ENCODE results near the gene ZYG11B.
"Not testable (repeated sequence)": the region's sequence is repeated elsewhere in the genome, so short reads cannot be mapped to it uniquely, and the experiment has no call there.

Gene ZYG11B

DNA sequence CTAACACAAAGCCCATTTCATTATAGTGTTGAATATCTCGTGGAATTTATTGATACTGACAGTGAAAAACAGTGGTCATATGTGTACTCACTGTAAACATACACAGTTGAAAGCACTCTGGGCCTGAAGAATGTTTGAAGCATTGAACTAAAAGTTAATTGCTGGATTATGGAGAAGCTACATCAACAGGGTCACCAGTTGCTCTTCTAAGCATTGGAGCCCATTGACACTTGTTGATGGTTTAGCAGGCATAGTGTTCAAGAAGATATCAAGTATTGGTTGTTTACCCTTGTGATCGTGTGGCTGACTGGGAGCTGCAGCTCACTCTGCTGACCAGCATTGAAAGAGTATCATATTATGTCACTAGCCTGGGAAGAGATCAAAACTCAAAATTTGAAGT lies 126.6 kb downstream of the ZYG11B start:
- no peak for DNase-seq (ENCODE audit: low read depth in 2 of 2)

DNA sequence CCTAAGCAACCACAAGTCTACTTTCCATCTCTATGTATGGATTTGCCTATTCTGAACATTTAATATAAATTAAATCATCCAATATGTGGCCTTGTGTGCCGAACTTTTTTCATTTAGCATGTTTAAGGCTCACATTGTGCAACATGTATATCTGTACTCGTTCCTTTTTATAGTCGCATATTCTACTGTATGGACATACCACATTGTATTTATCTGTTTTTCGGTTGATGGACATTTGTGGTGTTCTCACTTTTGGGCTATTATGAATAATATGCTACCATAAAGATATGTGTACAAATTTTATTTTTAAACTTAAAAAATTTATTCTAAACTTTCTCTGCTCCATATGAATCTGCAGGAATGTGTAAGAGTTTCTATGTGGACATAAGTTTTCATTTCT lies 129.3 kb downstream of the ZYG11B start:
- no peak for DNase-seq (ENCODE audit: low read depth in 2 of 2)

DNA sequence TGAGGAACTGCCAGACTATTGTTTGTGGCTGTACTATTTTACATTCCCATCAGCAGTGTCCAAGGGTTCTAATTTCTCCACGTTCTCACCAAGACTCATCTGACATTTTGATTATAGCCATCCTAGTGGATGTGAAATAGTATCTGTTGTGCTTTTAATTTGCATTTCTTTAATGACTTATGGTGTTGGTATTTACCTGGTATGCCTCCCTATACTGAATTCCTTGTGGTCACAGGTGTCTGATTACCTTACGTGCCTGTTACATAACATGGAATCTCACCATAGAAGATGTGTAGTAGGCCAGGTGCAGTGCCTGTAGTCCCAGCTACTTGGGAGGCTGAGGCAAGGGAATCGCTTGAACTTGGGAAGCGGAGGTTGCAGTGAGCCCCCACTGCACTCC lies 129.8 kb downstream of the ZYG11B start:
- no peak for DNase-seq (ENCODE audit: low read depth in 2 of 2)

DNA sequence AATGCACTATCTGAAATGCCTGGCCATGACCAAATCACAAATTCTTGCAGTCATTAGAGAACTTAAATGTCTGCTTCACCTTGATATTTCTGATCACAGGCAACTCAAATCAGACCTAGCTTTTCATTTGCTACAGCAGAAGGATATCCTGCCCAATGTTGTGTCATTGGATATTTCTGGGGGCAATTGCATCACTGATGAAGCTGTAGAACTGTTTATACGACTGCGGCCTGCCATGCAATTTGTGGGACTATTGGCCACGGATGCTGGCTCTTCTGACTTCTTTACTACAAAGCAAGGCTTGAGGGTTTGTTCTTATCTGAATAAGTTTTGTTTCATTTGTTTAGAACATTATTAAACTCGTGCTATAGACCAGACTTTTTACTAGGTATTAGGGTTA lies 131.2 kb downstream of the ZYG11B start:
- DNase-seq (ENCODE audit: low read depth in 2 of 2), result no peak

DNA sequence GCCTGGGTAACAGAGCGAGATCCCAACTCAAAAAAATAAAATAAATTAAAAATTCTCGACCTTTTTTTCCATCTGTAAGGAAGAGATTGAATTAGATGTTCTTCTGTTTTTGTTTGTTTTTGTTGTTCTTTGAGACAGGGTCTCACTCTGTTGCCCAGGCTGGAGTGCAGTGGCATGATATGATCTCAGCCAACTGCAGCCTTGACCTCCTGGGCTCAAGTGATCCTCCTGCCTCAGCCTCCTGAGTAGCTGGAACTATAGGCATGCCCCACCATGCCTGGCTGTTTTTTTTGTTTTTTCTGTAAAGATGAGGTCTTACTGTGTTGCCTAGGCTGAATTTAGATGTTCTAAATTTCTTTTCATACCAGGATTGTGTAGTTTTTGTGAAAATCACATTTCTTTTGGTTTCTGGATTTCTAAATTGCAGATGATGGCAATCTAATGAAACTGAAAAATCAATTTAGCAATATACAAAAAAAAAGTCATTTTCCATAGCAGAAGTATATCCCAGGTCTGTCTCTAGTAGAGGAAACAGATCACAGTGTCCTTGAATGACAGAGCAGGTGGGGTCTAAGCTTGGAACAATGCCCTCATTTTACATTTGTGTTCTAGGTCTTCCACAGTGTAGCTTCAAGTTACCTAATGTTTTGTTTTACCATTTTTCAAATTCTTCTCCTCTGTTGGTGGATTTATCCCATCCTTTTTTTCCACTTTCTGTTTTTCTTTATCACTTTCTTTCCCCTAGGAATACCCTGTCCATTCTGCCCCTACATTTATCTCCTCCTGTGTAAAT lies 136.6 kb downstream of the ZYG11B start:
- no peak for DNase-seq (ENCODE audit: low read depth in 2 of 2)

DNA sequence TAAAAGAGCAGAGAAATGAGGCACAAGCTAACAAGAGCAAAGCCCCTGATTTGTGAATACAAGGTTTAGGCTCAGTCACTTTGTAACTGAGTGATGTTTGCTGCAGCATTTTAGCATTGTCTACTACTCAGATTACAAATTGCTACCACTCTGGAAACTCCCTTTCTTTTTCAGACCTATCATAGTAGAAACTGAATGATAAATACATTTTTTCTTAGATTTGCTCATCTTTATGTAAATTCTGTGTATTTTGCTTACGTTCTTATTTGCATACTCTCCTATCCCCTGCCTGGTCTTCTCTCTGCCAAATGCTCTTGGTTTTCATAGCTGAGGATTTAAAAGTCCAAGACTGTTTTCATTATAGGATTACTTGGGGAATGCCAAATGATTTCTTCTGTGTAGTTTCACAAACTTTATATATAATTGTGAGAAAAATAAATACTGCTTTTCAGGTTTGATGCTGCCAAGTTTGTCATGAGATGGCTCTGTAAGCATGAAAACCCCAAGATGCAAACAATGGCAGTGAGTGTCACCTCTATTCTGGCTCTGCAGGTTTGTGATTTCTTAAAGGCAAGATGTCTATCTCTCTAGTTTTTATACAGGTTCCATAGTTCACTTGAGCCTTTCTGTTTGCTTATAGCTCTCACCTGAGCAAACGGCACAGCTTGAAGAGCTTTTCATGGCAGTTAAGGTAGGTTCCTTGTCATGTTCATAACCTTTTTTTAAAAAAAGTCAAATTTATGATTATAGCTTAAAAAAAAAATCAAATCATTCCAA lies 141.0 kb downstream of the ZYG11B start:
- no peak for DNase-seq (ENCODE audit: low read depth in 2 of 2)

DNA sequence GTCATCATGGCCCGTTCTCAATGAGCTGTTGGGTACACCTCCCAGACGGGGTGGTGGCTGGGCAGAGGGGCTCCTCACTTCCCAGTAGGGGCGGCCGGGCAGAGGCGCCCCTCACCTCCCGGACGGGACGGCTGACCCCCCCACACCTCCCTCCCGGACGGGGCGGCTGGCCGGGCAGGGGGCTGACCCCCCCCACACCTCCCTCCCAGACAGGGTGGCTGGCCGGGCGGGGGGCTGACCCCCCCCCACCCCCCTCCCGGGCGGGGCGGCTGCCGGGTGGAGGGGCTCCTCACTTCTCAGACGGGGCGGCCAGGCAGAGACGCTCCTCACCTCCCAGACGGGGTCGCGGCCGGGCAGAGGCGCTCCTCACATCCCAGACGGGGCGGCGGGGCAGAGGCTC lies 143.5 kb downstream of the ZYG11B start:
- not testable (repeated sequence) for DNase-seq (ENCODE audit: low read depth in 2 of 2)

DNA sequence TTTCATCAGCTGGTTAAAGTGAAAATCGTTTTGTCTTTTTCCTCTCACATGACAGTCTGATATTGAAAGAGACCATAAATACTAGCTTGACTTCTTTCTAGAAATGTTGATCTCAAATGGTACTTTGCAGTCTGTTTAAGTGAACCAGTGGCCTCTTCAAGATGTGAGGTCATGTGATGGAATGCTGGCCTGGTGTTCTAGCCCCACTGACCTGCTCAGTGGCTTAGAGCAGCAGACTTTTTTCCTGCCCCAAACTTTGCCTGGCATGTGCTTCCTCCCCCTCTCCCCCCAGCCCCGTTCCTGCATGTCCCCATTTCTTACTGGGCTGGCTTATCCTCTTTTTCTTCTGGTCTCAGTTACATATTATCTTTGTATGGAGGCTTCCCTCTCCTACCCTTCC lies 150.6 kb downstream of the ZYG11B start:
- no peak for DNase-seq (ENCODE audit: low read depth in 2 of 2)

All from stimulated activated CD8-positive, alpha-beta memory T cell treated with anti-CD3 and anti-CD28 coated beads, Interleukin-2, amount 100 ng/mL, for 1 hour (primary cell).